ENCODE data around the gene RFC4.

DNA sequence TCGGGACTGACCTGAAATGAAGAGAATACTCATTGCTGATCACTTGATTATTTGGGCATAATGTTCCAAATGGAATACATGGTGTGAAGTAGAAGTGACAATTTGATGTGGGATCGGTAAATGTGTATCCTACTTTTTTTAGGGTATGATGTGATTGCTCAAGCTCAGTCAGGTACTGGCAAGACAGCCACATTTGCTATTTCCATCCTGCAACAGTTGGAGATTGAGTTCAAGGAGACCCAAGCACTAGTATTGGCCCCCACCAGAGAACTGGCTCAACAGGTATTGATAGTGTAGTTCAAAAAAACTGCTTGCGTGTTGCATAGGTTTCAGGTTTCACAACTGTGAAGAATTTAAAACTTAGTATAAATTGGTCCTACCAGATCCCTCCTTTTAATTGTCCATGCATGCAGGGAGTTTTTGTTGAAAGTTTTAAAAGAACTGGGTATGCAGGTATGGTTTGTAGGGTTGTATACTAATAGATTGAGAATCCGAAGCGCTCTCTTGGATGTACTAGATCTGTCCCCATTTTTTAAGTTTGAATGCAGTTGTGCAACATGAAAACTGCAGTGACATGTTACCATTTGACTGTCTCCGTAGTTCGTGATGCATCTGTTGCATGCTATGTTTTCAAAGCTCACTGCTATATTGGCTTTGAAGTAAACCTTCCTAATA, 21.3 kb downstream of the RFC4 start:
- no peak for TF ChIP-seq GATA2 (IDR thresholded peaks at IDR 0.05; ENCODE audit: insufficient read depth, insufficient read length, low read depth, low read length)
- no peak for TF ChIP-seq POLR2A (IDR thresholded peaks at IDR 0.05; ENCODE audit: low read depth, low read length)
- TF ChIP-seq, protein P1, sequence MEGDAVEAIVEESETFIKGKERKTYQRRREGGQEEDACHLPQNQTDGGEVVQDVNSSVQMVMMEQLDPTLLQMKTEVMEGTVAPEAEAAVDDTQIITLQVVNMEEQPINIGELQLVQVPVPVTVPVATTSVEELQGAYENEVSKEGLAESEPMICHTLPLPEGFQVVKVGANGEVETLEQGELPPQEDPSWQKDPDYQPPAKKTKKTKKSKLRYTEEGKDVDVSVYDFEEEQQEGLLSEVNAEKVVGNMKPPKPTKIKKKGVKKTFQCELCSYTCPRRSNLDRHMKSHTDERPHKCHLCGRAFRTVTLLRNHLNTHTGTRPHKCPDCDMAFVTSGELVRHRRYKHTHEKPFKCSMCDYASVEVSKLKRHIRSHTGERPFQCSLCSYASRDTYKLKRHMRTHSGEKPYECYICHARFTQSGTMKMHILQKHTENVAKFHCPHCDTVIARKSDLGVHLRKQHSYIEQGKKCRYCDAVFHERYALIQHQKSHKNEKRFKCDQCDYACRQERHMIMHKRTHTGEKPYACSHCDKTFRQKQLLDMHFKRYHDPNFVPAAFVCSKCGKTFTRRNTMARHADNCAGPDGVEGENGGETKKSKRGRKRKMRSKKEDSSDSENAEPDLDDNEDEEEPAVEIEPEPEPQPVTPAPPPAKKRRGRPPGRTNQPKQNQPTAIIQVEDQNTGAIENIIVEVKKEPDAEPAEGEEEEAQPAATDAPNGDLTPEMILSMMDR (IDR thresholded peaks at IDR 0.05; ENCODE audit: extremely low read depth in 1 of 2, insufficient read depth in 1 of 2, low read depth in 1 of 2, low read length in 2 of 2): no peak
- no peak for TF ChIP-seq MYC (IDR thresholded peaks at IDR 0.05; ENCODE audit: low read depth, low read length)
- TF ChIP-seq EZH2 (IDR thresholded peaks at IDR 0.05; ENCODE audit: borderline replicate concordance, low read depth, low read length, severe bottlenecking): no peak

Measured in endothelial cell of umbilical vein (primary cell).